ENCODE data around the gene LASP1. TPM values are rescaled to one million over a fixed set of nuclear protein-coding genes. Genes with fewer than 3 reads are reported as not detected.

Gene LASP1
- polyA plus RNA-seq, 1 donor from 2014 or later = 56.3 TPM

GRCh38 chr17:38848557-38848891, 21.3 kb upstream of the LASP1 start:
- Histone ChIP-seq H3K27me3 (ENCODE audit: insufficient read depth, low read depth, low read length) (no peaks in the 10 kb centered on the region), H3K9ac (ENCODE audit: low read length) (no peak overlapping the region), H3K4me2 (ENCODE audit: low read length) (no peak overlapping the region), H3K79me2 (replicated peaks; ENCODE audit: insufficient read depth, low read length) (peaks cover 21% of the 10 kb centered on the region), H3F3A (ENCODE audit: insufficient read depth, low read length, poor library complexity, severe bottlenecking) (peaks cover 4% of the 10 kb centered on the region), H3K4me3 (ENCODE audit: low read length) (no peak overlapping the region), H4K20me1 (ENCODE audit: insufficient read depth) (no peaks in the 10 kb centered on the region), H2AFZ (ENCODE audit: low read depth, low read length) (no peak overlapping the region), H3K9me2 (ENCODE audit: insufficient read depth, low read length) (no peaks in the 10 kb centered on the region), H3K36me3 (ENCODE audit: insufficient read depth, low read length) (peaks cover 5% of the 10 kb centered on the region), H3K27ac (ENCODE audit: low read length) (no peak overlapping the region), H3K9me3 (ENCODE audit: low read length) (no peaks in the 10 kb centered on the region)
- TF ChIP-seq POLR2AphosphoS5 (IDR thresholded peaks at IDR 0.05) (no peak), EP300 (conservative IDR thresholded peaks at IDR 0.05; ENCODE audit: poor library complexity, severe bottlenecking) (no peak), TAF1 (IDR thresholded peaks at IDR 0.05; ENCODE audit: low read depth) (no peak), CTCF (IDR thresholded peaks at IDR 0.05; ENCODE audit: poor library complexity, severe bottlenecking) (no peak), RAD21 (conservative IDR thresholded peaks at IDR 0.05) (no peak), MXI1 (conservative IDR thresholded peaks at IDR 0.05; ENCODE audit: poor library complexity, severe bottlenecking) (no peak), SMC3 (conservative IDR thresholded peaks at IDR 0.05; ENCODE audit: poor library complexity) (no peak), EZH2 (IDR thresholded peaks at IDR 0.05; ENCODE audit: borderline replicate concordance, insufficient read depth, low read length, poor library complexity, severe bottlenecking) (no peak), REST (IDR thresholded peaks at IDR 0.05; ENCODE audit: borderline replicate concordance) (no peak)

- no peaks in the 10 kb centered on the region for H3K27me3 ChIP-seq (ENCODE audit: insufficient read depth, low read depth, low read length)
- H3K9me2 ChIP-seq (ENCODE audit: insufficient read depth, low read length) = no peaks in the 10 kb centered on the region
- H2AFZ ChIP-seq (ENCODE audit: low read depth, low read length) = no peak overlapping the region
- H3K9me3 ChIP-seq (ENCODE audit: low read length) = no peaks in the 10 kb centered on the region
- peaks cover 21% of the 10 kb centered on the region for H3K79me2 ChIP-seq (replicated peaks; ENCODE audit: insufficient read depth, low read length)
- peaks cover 5% of the 10 kb centered on the region for H3K36me3 ChIP-seq (ENCODE audit: insufficient read depth, low read length)
- peaks cover 4% of the 10 kb centered on the region for H3F3A ChIP-seq (ENCODE audit: insufficient read depth, low read length, poor library complexity, severe bottlenecking)
- TF ChIP-seq RAD21 (conservative IDR thresholded peaks at IDR 0.05) = no peak
- no peak overlapping the region for H3K4me2 ChIP-seq (ENCODE audit: low read length)
- no peak overlapping the region for H3K9ac ChIP-seq (ENCODE audit: low read length)
- H3K27ac ChIP-seq (ENCODE audit: low read length) = no peak overlapping the region
- H4K20me1 ChIP-seq (ENCODE audit: insufficient read depth) = no peaks in the 10 kb centered on the region
- no peak overlapping the region for H3K4me3 ChIP-seq (ENCODE audit: low read length)
These were observed 20.8 kb upstream of the LASP1 start for GRCh38 chr17:38848939-38849605.

All from neural cell (in vitro differentiated cells).